GM19025 (cell line): ENCODE measurements around the gene GPC6.

Source experiments
- ATAC-seq: cut with Tn5 transposase; IDR thresholded peaks from one replicate; pipeline ENCODE4 v1.9.1; 2021; ENCODE audit warnings: mild to moderate bottlenecking, low read depth, moderate library complexity; ENCODE audit not compliant: unreplicated experiment

Gene GPC6

DNA sequence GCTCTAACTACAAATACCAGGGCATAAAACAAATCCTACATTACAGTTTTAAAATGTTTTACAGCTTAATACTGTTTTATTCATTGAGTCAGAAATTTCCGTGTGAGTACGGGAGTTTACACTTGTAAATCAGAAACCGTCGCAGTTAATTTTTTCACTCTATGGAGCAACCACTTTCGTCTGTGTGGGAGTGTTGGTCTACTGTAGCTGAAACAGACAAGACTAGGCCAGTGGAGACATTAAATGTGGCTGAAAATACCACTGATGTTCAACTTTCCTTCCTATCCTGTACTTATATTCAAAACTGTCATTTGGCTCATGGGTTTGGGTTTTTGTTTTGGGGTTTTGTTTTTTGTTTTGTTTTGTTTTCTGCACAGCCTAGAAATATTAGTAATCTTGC, 984.2 kb downstream of the GPC6 start:
- no peak for ATAC-seq

GRCh38 chr13:94212196-94212595, 985.6 kb downstream of the GPC6 start:
- ATAC-seq = no peak

DNA sequence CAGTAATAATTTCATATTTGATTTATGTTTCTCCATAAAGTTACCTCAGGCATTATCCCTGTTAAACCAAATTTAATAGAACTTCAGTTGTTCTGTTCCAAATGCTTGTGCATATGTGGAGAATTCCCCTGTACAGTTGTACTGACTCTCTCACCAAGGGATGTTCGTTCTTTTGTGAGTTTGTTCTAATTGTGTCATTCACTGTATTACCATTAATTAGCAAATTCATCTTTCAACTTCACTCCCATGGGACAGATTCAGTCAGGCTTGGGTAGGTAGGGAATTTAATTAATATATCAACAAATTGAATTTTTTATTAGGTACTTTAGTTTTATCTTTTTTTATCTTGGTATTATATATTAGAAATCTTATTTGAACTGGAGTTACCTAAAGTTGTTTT, 987.5 kb downstream of the GPC6 start:
- no peak for ATAC-seq

DNA sequence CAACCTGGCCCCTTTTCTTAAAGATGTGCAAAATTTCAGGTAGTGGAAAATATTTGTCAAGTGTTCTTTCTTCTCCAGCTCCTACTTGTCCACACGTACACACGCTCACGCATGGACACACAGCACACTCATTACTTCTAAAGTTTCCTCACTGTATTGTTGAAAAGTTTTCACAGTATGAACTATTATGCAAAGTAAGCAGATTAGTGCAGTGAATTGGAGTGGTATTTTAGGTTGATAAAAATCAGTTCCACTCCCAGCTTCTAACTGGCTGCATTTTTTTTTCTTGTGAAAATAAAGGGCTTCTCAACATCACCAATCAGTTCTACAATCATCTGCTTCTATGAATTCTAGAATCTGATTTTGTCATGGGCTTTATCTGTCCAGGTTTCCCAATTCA, 988.4 kb downstream of the GPC6 start:
- no peak for ATAC-seq

GRCh38 chr13:94216476-94216875, 989.9 kb downstream of the GPC6 start:
- ATAC-seq = no peak

DNA sequence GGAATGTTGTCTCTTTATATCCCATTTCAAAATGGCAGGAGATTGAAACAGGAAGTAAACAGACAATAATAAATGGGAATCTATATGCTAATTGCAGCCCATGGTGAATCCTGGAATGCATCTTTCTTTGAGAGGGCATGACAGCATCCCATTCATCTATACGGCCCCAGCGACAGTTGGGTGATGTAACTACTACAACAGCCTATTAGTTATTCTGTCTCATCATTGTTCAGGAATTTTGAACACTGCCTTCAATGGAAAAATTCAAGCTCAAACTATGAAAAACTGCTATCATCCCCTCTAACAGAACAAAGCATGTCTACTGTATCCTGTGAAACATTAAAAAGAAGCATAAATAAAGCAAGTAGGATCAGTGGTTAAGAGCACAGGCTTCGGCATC, 990.8 kb downstream of the GPC6 start:
- no peak for ATAC-seq

DNA sequence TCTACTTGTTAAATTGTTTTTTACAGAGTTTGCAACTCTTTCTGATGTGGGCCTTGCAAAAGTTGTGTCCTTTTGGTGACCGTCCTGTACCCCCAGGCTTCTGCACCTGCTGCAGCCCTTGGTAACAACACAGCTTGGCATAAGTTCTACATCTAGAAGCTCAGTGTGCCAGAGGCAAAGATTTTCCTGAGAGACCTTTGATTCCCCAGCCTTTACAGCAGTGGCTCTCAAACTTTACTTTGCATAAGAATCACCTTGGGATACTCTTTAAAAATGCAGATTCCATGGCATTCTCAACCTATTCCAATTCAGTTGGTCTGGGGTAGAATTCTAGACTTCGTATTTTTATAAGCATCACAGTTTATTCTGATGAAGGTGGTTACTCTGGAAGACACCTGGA, 991.9 kb downstream of the GPC6 start:
- ATAC-seq = no peak

DNA sequence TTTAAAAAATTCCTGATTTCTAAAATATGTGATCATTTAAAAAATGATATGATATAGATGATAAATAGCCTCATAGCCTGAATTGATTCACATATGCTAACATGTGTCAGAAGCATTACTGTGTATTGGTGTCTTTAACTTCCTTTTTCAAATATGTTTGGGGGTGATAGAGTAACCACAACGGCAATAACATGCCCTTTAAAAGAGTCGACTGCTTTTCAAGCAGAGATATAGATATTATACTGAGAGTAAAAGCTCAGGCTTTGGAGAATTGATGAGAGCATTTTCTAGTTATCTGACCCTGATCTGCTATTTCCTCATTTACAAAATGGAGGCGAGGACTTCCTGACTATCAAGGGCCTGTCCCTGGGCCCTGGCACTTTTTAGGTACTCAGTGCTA, 992.3 kb downstream of the GPC6 start:
- no peak for ATAC-seq

GRCh38 chr13:94224670-94225069, 998.1 kb downstream of the GPC6 start:
- no peak for ATAC-seq

DNA sequence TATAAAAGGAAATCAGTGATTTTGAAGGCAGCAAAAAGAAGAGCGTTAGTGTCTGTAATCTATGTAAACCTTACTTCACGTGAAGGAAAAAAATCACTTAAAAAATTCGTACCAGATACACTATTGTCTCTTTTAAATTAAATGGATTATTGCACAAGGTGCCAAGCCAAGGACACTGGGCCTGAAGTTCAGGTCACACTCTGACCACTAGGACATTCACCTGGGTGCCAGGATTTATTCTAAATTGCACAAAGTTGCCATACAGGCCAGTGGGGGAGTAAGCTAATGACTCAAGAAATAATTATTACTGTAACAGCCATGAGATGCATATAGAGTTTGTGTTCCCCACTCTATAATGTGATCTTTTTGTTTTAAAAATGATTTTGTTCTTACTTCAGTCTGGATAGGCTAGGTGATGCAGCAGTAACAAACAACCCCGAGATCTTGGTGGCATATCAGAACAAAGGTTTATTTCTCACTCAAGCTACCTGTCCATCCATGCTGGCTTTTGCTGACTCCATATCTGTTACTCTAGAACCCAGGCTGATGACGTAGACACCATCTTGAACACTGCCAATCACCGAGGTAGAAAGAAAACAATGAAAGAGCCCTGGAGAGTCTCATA, 1000.8 kb downstream of the GPC6 start:
- no peak for ATAC-seq

- ATAC-seq = no peak
These were observed 1002.2 kb downstream of the GPC6 start for GRCh38 chr13:94228763-94229162.

GRCh38 chr13:94232161-94232950, 1005.7 kb downstream of the GPC6 start:
- ATAC-seq = no peak

DNA sequence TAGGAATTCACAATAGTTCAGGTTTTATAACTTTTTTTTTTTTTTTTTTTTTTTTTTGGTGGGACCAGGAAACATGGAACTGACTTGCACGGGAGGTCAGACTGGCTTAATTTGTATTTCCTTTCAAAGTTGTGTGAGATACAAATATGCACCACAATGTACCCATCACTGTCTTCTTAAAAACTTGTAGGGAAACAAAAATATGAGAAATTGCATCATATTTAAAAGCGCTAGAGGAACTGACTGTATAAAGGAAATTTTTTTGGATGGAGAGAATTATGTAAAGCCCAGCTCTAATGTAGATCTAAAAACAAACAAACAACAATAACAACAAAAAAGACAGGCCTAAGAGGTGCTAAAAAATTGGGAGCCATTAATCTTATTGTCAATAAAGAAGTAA, 1006.3 kb downstream of the GPC6 start:
- no peak for ATAC-seq

DNA sequence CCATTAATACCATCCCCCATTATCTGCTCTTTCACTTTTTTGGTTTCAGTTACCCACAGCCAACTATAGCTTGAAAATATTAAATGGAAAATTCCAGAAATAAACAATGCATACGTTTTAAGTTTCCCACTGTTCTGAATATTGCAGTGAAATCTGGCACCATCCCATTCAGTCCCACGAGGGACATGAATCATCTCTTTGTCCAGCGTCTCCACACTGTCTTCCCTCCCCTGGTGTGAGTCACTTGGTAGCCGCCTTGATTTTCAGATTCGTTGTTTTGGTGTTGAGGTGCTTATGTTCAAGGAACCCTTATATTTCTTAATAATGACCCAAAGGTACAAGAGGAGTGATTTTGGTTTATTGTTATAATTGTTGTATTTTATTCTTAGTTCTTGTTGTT, 1006.8 kb downstream of the GPC6 start:
- ATAC-seq = no peak

GRCh38 chr13:94233837-94234236, 1007.2 kb downstream of the GPC6 start:
- ATAC-seq = no peak

GRCh38 chr13:94234738-94235137, 1008.1 kb downstream of the GPC6 start:
- ATAC-seq = no peak

GRCh38 chr13:94236132-94236531, 1009.5 kb downstream of the GPC6 start:
- ATAC-seq = no peak

- ATAC-seq = no peak
These were observed 1010.3 kb downstream of the GPC6 start for GRCh38 chr13:94236872-94237271.

GRCh38 chr13:94239135-94239534, 1012.5 kb downstream of the GPC6 start:
- ATAC-seq = no peak

GRCh38 chr13:94242554-94242953, 1015.9 kb downstream of the GPC6 start:
- ATAC-seq = no peak

DNA sequence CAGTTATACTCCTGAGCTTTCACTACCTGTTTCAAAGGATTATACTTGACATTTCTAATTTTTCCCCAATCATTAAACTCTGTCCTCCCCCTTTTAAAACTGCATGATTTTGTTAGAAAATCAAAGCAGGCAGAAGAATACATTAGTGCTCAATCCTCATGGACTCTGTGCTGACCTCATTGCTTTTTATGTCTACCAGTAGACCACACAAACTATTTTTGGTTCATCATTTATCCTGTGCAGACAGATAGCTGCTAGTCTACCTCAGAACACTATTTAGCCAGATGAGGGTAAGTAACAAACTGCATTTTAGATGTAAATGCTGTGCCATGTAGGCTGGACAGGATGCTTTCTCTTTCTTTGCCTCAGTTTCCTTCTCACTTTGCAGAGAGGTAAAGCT, 1016.9 kb downstream of the GPC6 start:
- no peak for ATAC-seq

- no peak for ATAC-seq
These were observed 1019.9 kb downstream of the GPC6 start for GRCh38 chr13:94246495-94246894.
